Activated CD8-positive, alpha-beta T cell treated with anti-CD3 and anti-CD28 coated beads for 36 hours (primary cell): ENCODE results near the gene MOCS3. TPM values are rescaled to one million over a fixed set of nuclear protein-coding genes. Genes with fewer than 3 reads are reported as not detected.

Source experiments
- ATAC-seq: fragments of 200-7000 bp; cut with Tn5 transposase; one replicate; pipeline ENCODE4 v1.10.0; 2021; ENCODE audit warnings: mild to moderate bottlenecking, moderate library complexity
- CTCF ChIA-PET: fragments of 350-600 bp; sonication (Branson Sonifier 250); formaldehyde crosslinking; loops from one replicate; lab custom pipeline; 2021; ENCODE audit warnings: antibody characterized with exemption; lab: Charles Lee
- POLR2A ChIA-PET: fragments of 350-600 bp; sonication (Branson Sonifier 250); formaldehyde crosslinking; loops from one replicate; lab custom pipeline; 2021; ENCODE audit warnings: antibody characterized with exemption; lab: Charles Lee
- DNase-seq: peaks from one replicate; pipeline ENCODE4 v3.0.0-alpha.2; 2020
- H3K27ac Mint-ChIP-seq: one replicate; pipeline ENCODE4 v1.8.0; 2021; ENCODE audit warnings: mild to moderate bottlenecking, mixed read lengths
- H3K27me3 Mint-ChIP-seq: one replicate; pipeline ENCODE4 v1.8.0; 2021; ENCODE audit warnings: mixed read lengths
- H3K36me3 Mint-ChIP-seq: one replicate; pipeline ENCODE4 v1.8.0; 2021; ENCODE audit warnings: low read depth, mixed read lengths
- H3K4me1 Mint-ChIP-seq: one replicate; pipeline ENCODE4 v1.8.0; 2021; ENCODE audit warnings: low read depth, mixed read lengths
- H3K4me3 Mint-ChIP-seq: one replicate; pipeline ENCODE4 v1.8.0; 2021; ENCODE audit warnings: mild to moderate bottlenecking, moderate library complexity, mixed read lengths
- H3K9me3 Mint-ChIP-seq: one replicate; pipeline ENCODE4 v1.8.0; 2021; ENCODE audit warnings: mixed read lengths
- CTCF ChIP-seq: fragments of 200-600 bp; IDR thresholded peaks from one replicate; pipeline ENCODE4 v1.8.0; 2022; ENCODE audit warnings: antibody characterized with exemption, mild to moderate bottlenecking
- intact Hi-C: fragments of 100-400 bp; cut with micrococcal nuclease; formaldehyde crosslinking; loops from one replicate; pipeline ENCODE4 v1.10.0; 2022
- total RNA-seq, 2 experiments: library from RNA; stranded (reverse); gene quantifications; one replicate each; pipeline ENCODE4 v1.2.3, GENCODE V29; 2021

Gene MOCS3
- total RNA-seq, 2 experiments from 2014 or later: 4.6 TPM

- no peak overlapping the region for H3K4me3 Mint-ChIP-seq
- TF ChIP-seq CTCF: no peak
- no peaks in the 10 kb centered on the region for H3K9me3 Mint-ChIP-seq
- ATAC-seq (no peak), DNase-seq (no peak)
- no peak overlapping the region for H3K27ac Mint-ChIP-seq
- H3K4me1 Mint-ChIP-seq: no peaks in the 10 kb centered on the region
- intact Hi-C loops: no loop called here
- CTCF ChIA-PET: interaction anchor here (0.9 to 1.5 kb wide), 5 partner anchors 9 to 14 kb away, joined by 3 to 4 read pairs (median 4); no protein-coding TSS in a partner anchor
- H3K36me3 Mint-ChIP-seq: no peaks in the 10 kb centered on the region
- POLR2A ChIA-PET: no interaction called here
- H3K27me3 Mint-ChIP-seq: peaks cover 20% of the 10 kb centered on the region
Measured at GRCh38 chr20:51001430-51002265, 43.0 kb downstream of the MOCS3 start.

- TF ChIP-seq CTCF: no peak
- POLR2A ChIA-PET: no interaction called here
Measured at GRCh38 chr20:51002633-51003032, 44.0 kb downstream of the MOCS3 start.

GRCh38 chr20:51003753-51004152 is 45.1 kb downstream of the MOCS3 start:
- H3K4me3 Mint-ChIP-seq: no peak overlapping the region
- no peaks in the 10 kb centered on the region for H3K4me1 Mint-ChIP-seq
- intact Hi-C loops: no loop called here
- H3K9me3 Mint-ChIP-seq: no peaks in the 10 kb centered on the region
- TF ChIP-seq CTCF: no peak
- no peak overlapping the region for H3K27ac Mint-ChIP-seq
- H3K27me3 Mint-ChIP-seq: peaks cover 17% of the 10 kb centered on the region
- no peak for ATAC-seq
- POLR2A ChIA-PET: no interaction called here
- CTCF ChIA-PET: no interaction called here
- H3K36me3 Mint-ChIP-seq: no peaks in the 10 kb centered on the region
- no peak for DNase-seq

More at GRCh38 chr20:51002633-51003032, 44.0 kb downstream of the MOCS3 start:
- DNase-seq (no peak), ATAC-seq (no peak)
- no peaks in the 10 kb centered on the region for H3K4me1 Mint-ChIP-seq
- H3K36me3 Mint-ChIP-seq: no peaks in the 10 kb centered on the region
- H3K27ac Mint-ChIP-seq: no peak overlapping the region
- intact Hi-C loops: no loop called here
- CTCF ChIA-PET: interaction anchor here (0.9 to 1.2 kb wide), 2 partner anchors 10 to 13 kb away, joined by 3 to 4 read pairs; no protein-coding TSS in a partner anchor
- no peaks in the 10 kb centered on the region for H3K9me3 Mint-ChIP-seq
- H3K27me3 Mint-ChIP-seq: peaks cover 20% of the 10 kb centered on the region
- no peak overlapping the region for H3K4me3 Mint-ChIP-seq

GRCh38 chr20:51004305-51004727 is 45.7 kb downstream of the MOCS3 start:
- Mint-ChIP-seq H3K4me1 (no peaks in the 10 kb centered on the region), H3K4me3 (no peak overlapping the region), H3K27me3 (peaks cover 16% of the 10 kb centered on the region), H3K9me3 (no peaks in the 10 kb centered on the region), H3K27ac (no peak overlapping the region), H3K36me3 (no peaks in the 10 kb centered on the region)
- POLR2A ChIA-PET: no interaction called here
- CTCF ChIA-PET: no interaction called here
- intact Hi-C loops: no loop called here
- TF ChIP-seq CTCF: no peak
- no peak for ATAC-seq
- no peak for DNase-seq

- no peak for TF ChIP-seq CTCF
- Mint-ChIP-seq H3K9me3 (no peaks in the 10 kb centered on the region), H3K27me3 (peaks cover 16% of the 10 kb centered on the region), H3K4me3 (no peak overlapping the region), H3K36me3 (no peaks in the 10 kb centered on the region), H3K4me1 (no peaks in the 10 kb centered on the region), H3K27ac (no peak overlapping the region)
- CTCF ChIA-PET: interaction anchor here (2.2 kb wide), 1 partner anchor 10 kb away, joined by 12 read pairs; no protein-coding TSS in a partner anchor
- ATAC-seq: no peak
- intact Hi-C loops: no loop called here
- POLR2A ChIA-PET: no interaction called here
- DNase-seq: no peak
Measured at GRCh38 chr20:51004781-51005180, 46.2 kb downstream of the MOCS3 start.
